ENCODE measurements around the gene MAD1L1. TPM values are rescaled to one million over a fixed set of nuclear protein-coding genes. Genes with fewer than 3 reads are reported as not detected.

Gene MAD1L1
- total and polyA plus RNA-seq, 3 experiments from 2014 or later, result 43.6 to 185 (median 47.3) TPM

- CTCF ChIA-PET, result no interaction called here
- peaks cover 13 to 21% (median 14%) of the 10 kb centered on the region in 3 donors for H3K4me1 Mint-ChIP-seq
- H3K27me3 Mint-ChIP-seq, result no peaks in the 10 kb centered on the region
- POLR2A ChIA-PET, result no interaction called here
- no peak overlapping the region for H3K27ac ChIP-seq (ENCODE audit: low read depth, low read length)
- no peaks in the 10 kb centered on the region for H3K9me3 Mint-ChIP-seq
- no peak for DNase-seq
- H3K9me3 ChIP-seq (ENCODE audit: low read length), result no peaks in the 10 kb centered on the region
- H3K27ac Mint-ChIP-seq, result no peak overlapping the region
- H3K36me3 Mint-ChIP-seq, result peaks cover 0 to 14% (median 2%) of the 10 kb centered on the region in 3 donors
- no peak overlapping the region for H3K4me3 ChIP-seq (ENCODE audit: low read length)
- H3K36me3 ChIP-seq (ENCODE audit: insufficient read depth, low read length), result no peaks in the 10 kb centered on the region
- peaks cover 7% of the 10 kb centered on the region for H3K4me1 ChIP-seq (ENCODE audit: insufficient read depth, low read length)
- H3K4me3 Mint-ChIP-seq, result peak overlapping the region in 1 of 7 donors; percentile 24
- no peaks in the 10 kb centered on the region for H3K27me3 ChIP-seq (ENCODE audit: insufficient read depth, low read length, poor library complexity, severe bottlenecking)
Measured at GRCh38 chr7:2249744-2250323, 17.1 kb upstream of the MAD1L1 start.

- CTCF ChIA-PET, result no interaction called here
- no peak for DNase-seq
- no peaks in the 10 kb centered on the region for H3K9me3 ChIP-seq (ENCODE audit: low read length)
- H3K27ac ChIP-seq (ENCODE audit: low read depth, low read length), result no peak overlapping the region
- H3K4me3 Mint-ChIP-seq, result no peak overlapping the region
- H3K4me3 ChIP-seq (ENCODE audit: low read length), result no peak overlapping the region
- peaks cover 7% of the 10 kb centered on the region for H3K4me1 ChIP-seq (ENCODE audit: insufficient read depth, low read length)
- H3K27me3 ChIP-seq (ENCODE audit: insufficient read depth, low read length, poor library complexity, severe bottlenecking), result no peaks in the 10 kb centered on the region
- peaks cover 0 to 14% (median 2%) of the 10 kb centered on the region in 3 donors for H3K36me3 Mint-ChIP-seq
- no peaks in the 10 kb centered on the region for H3K27me3 Mint-ChIP-seq
- H3K4me1 Mint-ChIP-seq, result peaks cover 13 to 21% (median 14%) of the 10 kb centered on the region in 3 donors
- peak overlapping the region in 5 of 8 donors; percentile 10 to 92 (median 47) for H3K27ac Mint-ChIP-seq
- no peaks in the 10 kb centered on the region for H3K36me3 ChIP-seq (ENCODE audit: insufficient read depth, low read length)
- POLR2A ChIA-PET, result no interaction called here
- no peaks in the 10 kb centered on the region for H3K9me3 Mint-ChIP-seq
Measured at GRCh38 chr7:2248984-2249694, 16.4 kb upstream of the MAD1L1 start.

- ChIA-PET POLR2A (no interaction called here), CTCF (interaction anchor here (0.8 to 1.3 kb wide), 2 partner anchors 8 to 184 kb away, joined by 3 read pairs; no protein-coding TSS in a partner anchor)
- Mint-ChIP-seq H3K36me3 (peaks cover 0 to 17% (median 2%) of the 10 kb centered on the region in 3 donors), H3K4me1 (peaks cover 18 to 27% (median 19%) of the 10 kb centered on the region in 3 donors), H3K4me3 (no peak overlapping the region), H3K27me3 (no peaks in the 10 kb centered on the region), H3K27ac (no peak overlapping the region), H3K9me3 (no peaks in the 10 kb centered on the region)
- Histone ChIP-seq H3K9me3 (ENCODE audit: low read length) (no peaks in the 10 kb centered on the region), H3K36me3 (ENCODE audit: insufficient read depth, low read length) (no peaks in the 10 kb centered on the region), H3K27me3 (ENCODE audit: insufficient read depth, low read length, poor library complexity, severe bottlenecking) (no peaks in the 10 kb centered on the region), H3K4me1 (ENCODE audit: insufficient read depth, low read length) (peaks cover 15% of the 10 kb centered on the region), H3K27ac (ENCODE audit: low read depth, low read length) (no peak overlapping the region), H3K4me3 (ENCODE audit: low read length) (no peak overlapping the region)
- peak in 1 of 5 donors; percentile 49 for DNase-seq
Measured at GRCh38 chr7:2247141-2247995, 14.6 kb upstream of the MAD1L1 start.

- DNase-seq, result peak in 1 of 5 donors; percentile 41
- H3K36me3 Mint-ChIP-seq, result peaks cover 0 to 18% (median 2%) of the 10 kb centered on the region in 3 donors
- Histone ChIP-seq H3K36me3 (ENCODE audit: insufficient read depth, low read length) (no peaks in the 10 kb centered on the region), H3K4me1 (ENCODE audit: insufficient read depth, low read length) (peaks cover 19% of the 10 kb centered on the region), H3K4me3 (ENCODE audit: low read length) (no peak overlapping the region), H3K9me3 (ENCODE audit: low read length) (no peaks in the 10 kb centered on the region), H3K27me3 (ENCODE audit: insufficient read depth, low read length, poor library complexity, severe bottlenecking) (no peaks in the 10 kb centered on the region), H3K27ac (ENCODE audit: low read depth, low read length) (no peak overlapping the region)
- peaks cover 18 to 31% (median 21%) of the 10 kb centered on the region in 3 donors for H3K4me1 Mint-ChIP-seq
- H3K9me3 Mint-ChIP-seq, result no peaks in the 10 kb centered on the region
- peak overlapping the region in 1 of 7 donors; percentile 67 for H3K4me3 Mint-ChIP-seq
- H3K27me3 Mint-ChIP-seq, result no peaks in the 10 kb centered on the region
- no peak overlapping the region for H3K27ac Mint-ChIP-seq
- ChIA-PET POLR2A (no interaction called here), CTCF (no interaction called here)
Measured at GRCh38 chr7:2245883-2246675, 13.3 kb upstream of the MAD1L1 start.

GRCh38 chr7:2244404-2244995 is 11.8 kb upstream of the MAD1L1 start:
- Mint-ChIP-seq H3K36me3 (peaks cover 0 to 17% (median 0%) of the 10 kb centered on the region in 3 donors), H3K4me1 (peaks cover 20 to 37% (median 29%) of the 10 kb centered on the region in 3 donors), H3K27ac (peak overlapping the region in 1 of 8 donors; percentile 84), H3K27me3 (no peaks in the 10 kb centered on the region), H3K9me3 (no peaks in the 10 kb centered on the region), H3K4me3 (peak overlapping the region in 1 of 7 donors; percentile 32)
- ChIA-PET POLR2A (no interaction called here), CTCF (no interaction called here)
- no peaks in the 10 kb centered on the region for H3K9me3 ChIP-seq (ENCODE audit: low read length)
- H3K36me3 ChIP-seq (ENCODE audit: insufficient read depth, low read length), result no peaks in the 10 kb centered on the region
- peak in 1 of 5 donors; percentile 31 for DNase-seq
- H3K4me1 ChIP-seq (ENCODE audit: insufficient read depth, low read length), result peaks cover 21% of the 10 kb centered on the region
- H3K27me3 ChIP-seq (ENCODE audit: insufficient read depth, low read length, poor library complexity, severe bottlenecking), result no peaks in the 10 kb centered on the region
- H3K27ac ChIP-seq (ENCODE audit: low read depth, low read length), result no peak overlapping the region
- H3K4me3 ChIP-seq (ENCODE audit: low read length), result no peak overlapping the region

- peak in 1 of 5 donors; percentile 36 for DNase-seq
- no peaks in the 10 kb centered on the region for H3K27me3 ChIP-seq (ENCODE audit: insufficient read depth, low read length, poor library complexity, severe bottlenecking)
- ChIA-PET POLR2A (no interaction called here), CTCF (no interaction called here)
- H3K4me3 ChIP-seq (ENCODE audit: low read length), result no peak overlapping the region
- H3K9me3 Mint-ChIP-seq, result no peaks in the 10 kb centered on the region
- no peaks in the 10 kb centered on the region for H3K9me3 ChIP-seq (ENCODE audit: low read length)
- no peaks in the 10 kb centered on the region for H3K27me3 Mint-ChIP-seq
- H3K4me1 Mint-ChIP-seq, result peaks cover 12 to 28% (median 19%) of the 10 kb centered on the region in 3 donors
- no peak overlapping the region for H3K27ac ChIP-seq (ENCODE audit: low read depth, low read length)
- no peak overlapping the region for H3K27ac Mint-ChIP-seq
- no peaks in the 10 kb centered on the region for H3K36me3 ChIP-seq (ENCODE audit: insufficient read depth, low read length)
- peaks cover 13% of the 10 kb centered on the region for H3K4me1 ChIP-seq (ENCODE audit: insufficient read depth, low read length)
- peak overlapping the region in 6 of 7 donors; percentile 11 to 97 (median 60) for H3K4me3 Mint-ChIP-seq
- peaks cover 0 to 25% (median 0%) of the 10 kb centered on the region in 3 donors for H3K36me3 Mint-ChIP-seq
Measured at GRCh38 chr7:2243458-2243857, 10.7 kb upstream of the MAD1L1 start.
